Endothelial cell of umbilical vein (primary cell): Measurements from ENCODE around the gene SUZ12.

ENCODE experiments used
- CTCF ChIP-seq, 2 donors: IDR thresholded peaks; 1 replicate in 1 of 2; 2 replicates in 1 of 2; pipeline ENCODE4 v1.5.1; 2011; ENCODE audit warnings: low read length in 2 of 2, mild to moderate bottlenecking in 2 of 2, moderate library complexity in 2 of 2, control low read depth in 1 of 2, inconsistent platforms in 1 of 2, low read depth in 1 of 2; ENCODE audit not compliant: insufficient read depth in 1 of 2; ENCODE audit errors: extremely low read depth in 1 of 2
- POLR2A ChIP-seq: IDR thresholded peaks from 2 replicates; pipeline ENCODE4 v1.6.1; 2012; ENCODE audit warnings: low read depth, mild to moderate bottlenecking, control low read depth, low read length

GRCh38 chr17:31926100-31926729 lies 10.6 kb upstream of the SUZ12 start:
- no peak for TF ChIP-seq CTCF (IDR thresholded peaks at IDR 0.05; ENCODE audit: extremely low read depth in 1 of 2, insufficient read depth in 1 of 2, low read depth in 1 of 2, low read length in 2 of 2)
- TF ChIP-seq POLR2A, result no peak
